GM18517 (cell line): ENCODE measurements around the gene CAPS2.
"Not testable (repeated sequence)": the region's sequence is repeated elsewhere in the genome, so short reads cannot be mapped to it uniquely, and the experiment has no call there.

Source experiments
- ATAC-seq: cut with Tn5 transposase; IDR thresholded peaks from one replicate; pipeline ENCODE4 v1.9.1; 2021; ENCODE audit warnings: mild to moderate bottlenecking, moderate library complexity; ENCODE audit not compliant: unreplicated experiment

CAPS2 gene

DNA sequence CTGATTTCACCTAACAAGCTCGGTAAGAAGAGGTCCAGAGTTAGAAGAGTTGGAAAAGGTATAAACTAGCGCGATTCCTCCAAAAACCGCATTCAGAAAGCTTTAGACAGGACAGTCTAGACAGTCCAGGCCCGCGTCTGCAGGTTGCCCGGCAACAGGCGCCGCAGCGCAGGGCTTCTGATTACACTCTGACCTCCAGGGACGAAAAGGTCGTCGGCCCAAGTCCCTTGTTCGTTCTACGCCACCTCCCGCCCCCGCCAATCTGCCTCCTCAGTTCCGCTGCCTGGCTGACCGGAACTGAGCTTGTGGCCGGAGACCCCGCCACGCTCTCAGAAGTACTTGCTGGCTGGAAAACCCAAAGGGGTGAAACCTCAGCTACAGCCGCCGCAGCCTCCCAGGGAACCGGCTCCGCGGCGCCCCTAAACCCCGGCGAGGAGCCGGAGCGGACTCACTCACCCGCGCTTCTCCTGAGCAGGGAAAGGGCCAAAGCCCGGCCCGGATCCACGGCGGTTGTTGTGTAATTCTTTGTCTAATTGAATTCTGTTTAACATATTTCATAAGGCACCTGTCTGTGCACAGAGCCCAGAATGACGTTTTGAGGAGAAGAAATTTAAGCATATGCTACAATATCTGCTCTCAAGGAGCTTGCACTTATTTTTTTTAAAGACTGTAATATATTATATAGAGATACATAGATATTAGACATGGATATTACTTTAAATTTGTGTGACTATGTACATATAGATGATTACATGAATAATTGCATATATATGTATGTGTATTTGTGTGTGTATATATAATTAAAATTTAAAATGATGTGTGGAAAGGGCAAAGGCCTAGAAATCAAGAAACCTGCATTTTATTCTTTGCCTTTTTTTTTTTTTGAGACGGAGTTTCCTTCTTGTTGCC lies at the start of gene CAPS2:
CAPS2 (minus strand) TSS at position 407 of the 909 bp plus-strand sequence. CDS start 3,826 bp downstream, outside the sequence.
- ATAC-seq = peak; percentile 82

- no peak for ATAC-seq
These were observed 48.2 kb upstream of the CAPS2 start for GRCh38 chr12:75378354-75378753.

DNA sequence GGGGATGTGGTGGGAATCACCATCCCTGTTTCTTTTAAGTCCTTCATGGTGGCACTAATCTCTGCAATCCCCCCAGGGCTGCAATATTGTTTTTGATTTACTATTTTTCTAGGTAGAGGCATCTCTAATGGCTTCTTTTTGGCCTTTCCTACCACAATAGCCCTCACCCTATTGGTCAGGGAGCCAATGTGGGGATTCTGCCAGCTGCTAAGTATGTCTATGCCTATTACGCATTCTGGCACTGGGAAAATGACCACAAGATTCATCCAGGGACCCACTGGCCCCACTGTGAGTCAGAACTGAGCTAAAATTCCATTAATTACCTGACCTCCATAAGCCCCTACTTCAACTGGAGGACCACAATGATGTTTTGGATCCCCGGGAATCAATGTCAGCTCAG lies 44.8 kb upstream of the CAPS2 start:
- no peak for ATAC-seq

- ATAC-seq = peak; percentile 80
These were observed 36.5 kb upstream of the CAPS2 start for GRCh38 chr12:75366629-75367028.

- ATAC-seq = no peak
These were observed 34.8 kb upstream of the CAPS2 start for GRCh38 chr12:75364919-75365318.

DNA sequence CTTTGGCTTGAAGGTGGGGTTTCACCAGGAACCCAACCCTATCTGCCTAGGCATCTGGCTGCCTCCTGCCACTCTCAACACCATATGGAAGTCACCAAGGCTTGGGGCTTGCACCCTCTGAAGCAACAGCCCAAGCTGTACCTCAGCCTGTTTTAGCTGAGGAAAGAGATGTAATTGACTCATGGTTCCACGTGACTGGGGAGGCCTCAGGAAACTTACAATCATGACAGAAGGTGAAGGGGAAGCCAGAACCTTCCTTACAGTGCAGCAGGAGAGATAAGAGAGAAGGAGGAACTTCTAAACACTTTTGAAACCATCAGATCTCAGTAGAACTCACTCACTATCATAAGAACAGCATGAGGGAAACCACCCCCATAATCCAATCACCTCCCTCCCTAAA lies 31.3 kb upstream of the CAPS2 start:
- no peak for ATAC-seq

- no peak for ATAC-seq
These were observed 30.8 kb upstream of the CAPS2 start for GRCh38 chr12:75360920-75361319.

DNA sequence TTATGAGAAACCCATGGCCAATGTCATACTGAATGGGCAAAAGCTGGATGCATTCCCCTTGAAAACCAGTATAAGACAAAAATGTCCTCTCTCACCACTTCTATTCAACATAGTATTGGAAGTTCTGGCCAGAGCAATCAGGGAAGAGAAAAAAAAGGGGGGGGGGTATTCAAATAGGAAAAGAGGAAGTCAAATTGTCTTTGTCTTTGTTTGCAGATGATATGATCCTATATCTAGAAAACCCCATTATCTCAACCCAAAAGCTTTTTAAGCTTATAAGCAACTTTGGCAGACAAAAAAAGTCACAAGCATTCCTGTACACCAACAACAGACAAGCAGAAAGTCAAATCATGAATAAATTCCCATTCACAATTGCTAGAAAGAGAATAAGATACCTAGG lies 23.9 kb upstream of the CAPS2 start:
- no peak for ATAC-seq

DNA sequence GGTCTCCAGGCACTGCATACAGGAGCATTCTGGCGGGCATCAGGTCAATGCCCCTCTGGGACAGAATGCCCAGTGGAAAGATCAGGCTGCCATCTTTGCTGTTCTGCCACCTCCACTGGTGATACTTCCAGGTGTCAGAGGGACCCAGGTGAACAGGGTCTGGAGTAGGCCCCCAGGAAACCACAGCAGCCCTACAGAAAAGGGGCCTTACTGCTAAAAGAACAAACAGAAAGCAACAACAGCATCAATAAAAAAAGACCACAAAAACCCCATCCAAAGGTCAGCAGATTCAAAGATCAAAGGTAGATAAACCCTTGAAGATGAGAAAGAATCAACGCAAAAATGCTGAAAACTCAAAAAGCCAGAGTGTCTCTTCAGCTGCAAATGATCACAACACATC lies 20.3 kb upstream of the CAPS2 start:
- ATAC-seq = no peak

- no peak for ATAC-seq
These were observed 19.8 kb upstream of the CAPS2 start for GRCh38 chr12:75349946-75350345.

DNA sequence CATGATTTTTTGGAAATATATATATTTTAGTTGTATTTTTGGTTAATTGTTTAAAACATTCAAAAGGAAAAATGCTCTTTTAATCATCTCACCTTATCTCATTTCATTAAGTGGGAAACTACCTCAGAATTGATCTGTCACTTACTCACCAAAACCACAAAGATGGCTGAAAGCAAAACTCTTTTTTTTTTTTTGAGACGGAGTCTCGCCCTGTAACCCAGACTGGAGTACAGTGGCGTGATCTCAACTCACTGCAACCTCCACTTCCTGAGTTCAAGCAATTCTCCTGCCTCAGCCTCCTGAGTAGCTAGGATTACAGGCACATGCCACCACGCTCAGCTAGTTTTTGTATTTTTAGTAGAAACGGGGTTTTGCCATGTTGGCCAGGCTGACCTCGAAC lies 16.1 kb upstream of the CAPS2 start:
- not testable (repeated sequence) for ATAC-seq

DNA sequence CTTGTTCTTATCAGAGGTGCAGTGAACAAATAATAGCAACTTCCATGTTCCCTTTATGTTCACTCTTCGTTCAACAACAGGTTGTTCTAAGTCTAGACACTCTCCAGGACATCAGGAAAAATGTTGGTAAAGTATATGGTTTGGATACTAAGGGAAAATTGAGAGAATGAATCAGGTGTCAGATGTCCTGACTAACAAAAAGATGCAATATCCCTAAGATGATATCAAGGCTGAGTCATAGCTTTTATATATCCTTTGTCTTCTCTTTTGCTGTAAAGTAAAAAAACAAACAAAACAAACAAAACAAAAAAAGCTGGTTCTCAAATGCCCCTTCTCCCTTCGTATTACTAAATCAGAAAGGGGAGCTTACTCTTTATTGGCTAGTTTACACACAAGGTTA lies 15.4 kb upstream of the CAPS2 start:
- no peak for ATAC-seq

- ATAC-seq = no peak
These were observed 11.7 kb upstream of the CAPS2 start for GRCh38 chr12:75341873-75342272.

DNA sequence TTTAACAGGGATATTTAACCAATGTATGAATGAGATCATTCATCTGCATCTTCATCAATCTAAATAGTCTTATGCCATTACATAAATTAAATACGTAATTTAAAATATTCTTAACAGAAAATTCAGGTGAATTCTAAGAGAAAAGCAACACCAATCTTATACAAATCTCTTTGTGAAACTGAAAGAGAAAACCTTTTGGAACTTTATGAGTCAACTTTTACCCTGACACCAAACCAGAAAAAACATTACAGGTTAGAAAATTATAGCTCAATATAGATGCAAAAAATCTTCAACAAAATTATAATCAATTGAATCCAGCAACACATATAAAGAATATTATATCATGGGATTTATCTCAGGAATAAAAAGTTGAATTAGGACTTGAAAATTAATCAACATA lies 7.8 kb upstream of the CAPS2 start:
- ATAC-seq = peak; percentile 73

DNA sequence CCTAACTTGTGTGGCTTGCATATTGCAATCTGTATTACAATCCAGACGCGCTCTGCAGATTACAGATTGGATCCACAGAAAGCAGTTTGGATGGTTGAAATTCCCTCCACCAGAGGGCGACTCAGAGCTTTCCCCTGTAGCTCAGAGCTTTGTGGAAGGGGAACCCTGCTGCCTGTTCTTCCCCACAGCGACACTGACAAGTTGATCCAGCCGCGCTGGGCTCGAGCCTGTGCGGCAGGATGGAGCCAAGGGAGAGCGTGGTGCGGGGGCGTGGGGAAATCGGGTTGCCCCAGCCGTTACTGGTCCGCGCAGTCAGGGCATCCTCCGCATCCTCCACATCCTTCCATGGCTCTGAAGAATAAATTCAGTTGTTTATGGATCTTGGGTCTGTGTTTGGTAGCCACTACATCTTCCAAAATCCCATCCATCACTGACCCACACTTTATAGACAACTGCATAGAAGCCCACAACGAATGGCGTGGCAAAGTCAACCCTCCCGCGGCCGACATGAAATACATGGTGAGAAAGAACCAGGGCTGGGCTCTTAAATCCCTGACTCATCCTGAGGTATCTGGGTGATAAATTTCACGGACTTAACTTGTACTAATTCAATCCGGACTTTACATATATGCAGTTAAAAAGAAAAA lies 4.4 kb upstream of the CAPS2 start, which contains the start of gene GLIPR1L1:
GLIPR1L1 (plus strand) TSS at position 287 of the 647 bp plus-strand sequence; CDS start at position 346, 59 bp downstream.
- ATAC-seq = peak; percentile 72

DNA sequence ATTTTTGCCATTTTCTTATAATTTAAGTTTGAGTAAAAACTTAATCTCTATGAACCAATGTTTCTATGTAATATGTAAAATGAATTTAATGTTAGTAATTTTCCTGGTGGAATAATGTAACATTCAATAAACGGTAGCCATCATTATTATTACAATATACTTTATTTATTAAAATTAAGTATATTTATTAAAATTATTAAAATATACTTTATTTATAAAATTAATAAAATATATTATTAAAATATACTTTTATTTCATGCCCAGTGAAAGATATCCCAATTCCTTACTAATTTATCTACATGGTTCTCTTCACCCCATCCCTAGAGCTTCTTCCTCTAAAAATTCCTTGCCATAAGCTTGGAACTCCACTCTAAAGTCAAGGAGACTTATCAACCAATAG lies 2.5 kb downstream of the CAPS2 start:
- no peak for ATAC-seq

GRCh38 chr12:75323663-75324062 lies 6.5 kb downstream of the CAPS2 start:
- no peak for ATAC-seq

GRCh38 chr12:75322464-75322863 lies 7.7 kb downstream of the CAPS2 start:
- no peak for ATAC-seq

- no peak for ATAC-seq
These were observed 12.3 kb downstream of the CAPS2 start for GRCh38 chr12:75317784-75318183.

DNA sequence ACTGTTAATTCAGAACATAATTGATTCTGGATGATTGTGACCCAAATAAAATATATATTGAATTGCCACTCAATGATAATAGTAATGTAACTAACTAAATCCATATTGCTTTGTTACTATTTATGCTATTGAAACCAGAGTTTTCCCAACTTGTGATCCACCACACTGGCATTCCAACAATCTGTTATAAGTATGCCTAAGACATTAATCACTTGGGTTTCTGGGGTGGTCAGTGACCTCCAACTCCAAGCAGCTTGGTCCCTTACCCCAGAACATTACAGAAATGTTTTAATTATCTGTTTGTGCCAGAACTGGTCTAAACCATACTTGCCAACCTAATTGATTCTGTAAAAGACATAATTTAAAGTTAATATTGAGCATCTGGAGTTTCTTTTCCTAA lies 14.6 kb downstream of the CAPS2 start:
- no peak for ATAC-seq

DNA sequence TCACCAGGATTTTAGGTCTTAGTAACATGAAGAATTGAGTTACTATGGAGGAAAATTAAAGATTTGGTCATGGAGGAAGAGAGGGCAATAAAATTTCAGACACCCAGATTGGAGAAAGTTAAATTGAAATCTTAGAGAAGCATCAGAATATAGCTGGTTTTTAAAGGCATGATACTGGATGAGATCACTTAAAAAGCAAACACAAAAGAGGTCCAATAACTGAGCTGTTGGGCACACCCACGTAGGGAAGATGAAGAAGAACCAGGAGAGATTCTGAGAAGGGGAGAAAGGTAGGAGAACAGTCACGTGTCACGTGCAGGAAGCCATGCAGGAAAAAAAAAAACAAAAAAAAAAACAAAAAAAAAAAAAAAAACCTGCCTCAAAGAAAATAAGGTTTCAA lies 18.8 kb downstream of the CAPS2 start:
- no peak for ATAC-seq

DNA sequence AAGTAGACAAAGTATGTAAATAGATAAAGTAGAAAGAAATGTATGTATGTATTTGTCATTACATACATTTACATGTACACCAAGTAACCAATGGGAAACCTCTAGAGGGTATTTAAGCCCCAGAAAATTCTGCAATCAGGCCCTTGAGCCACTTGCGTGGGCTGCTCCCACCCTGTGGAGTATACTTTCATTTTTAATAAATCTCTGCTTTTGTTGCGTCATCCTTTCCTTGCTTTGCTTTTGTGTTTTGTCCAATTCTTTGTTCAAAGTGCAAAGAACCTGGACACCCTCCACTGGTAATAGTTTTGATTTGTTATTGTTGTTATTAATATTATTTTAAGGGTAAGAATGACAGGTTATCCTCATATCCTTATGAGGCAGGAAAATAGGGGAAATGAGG lies 21.8 kb downstream of the CAPS2 start:
- ATAC-seq = no peak
